Nephron progenitor cell (in vitro differentiated cells): Measurements from ENCODE around the gene ULK4.

Source experiments
- DNase-seq: peaks from one replicate; pipeline ENCODE4 v3.0.0; 2021
- H3K27ac Mint-ChIP-seq: 2 replicates; pipeline ENCODE4 v1.8.0; 2021; ENCODE audit warnings: mild to moderate bottlenecking, moderate library complexity, mixed read lengths
- H3K27me3 Mint-ChIP-seq: 2 replicates; pipeline ENCODE4 v1.8.0; 2021; ENCODE audit warnings: mild to moderate bottlenecking, low read depth, mixed read lengths; ENCODE audit not compliant: poor library complexity
- H3K36me3 Mint-ChIP-seq: 2 replicates; pipeline ENCODE4 v1.8.0; 2021; ENCODE audit warnings: low read depth, mixed read lengths
- H3K4me1 Mint-ChIP-seq: 2 replicates; pipeline ENCODE4 v1.8.0; 2021; ENCODE audit warnings: mixed read lengths
- H3K4me3 Mint-ChIP-seq: 2 replicates; pipeline ENCODE4 v1.8.0; 2021; ENCODE audit warnings: mild to moderate bottlenecking, moderate library complexity, mixed read lengths
- H3K9me3 Mint-ChIP-seq: 2 replicates; pipeline ENCODE4 v1.8.0; 2021; ENCODE audit warnings: mild to moderate bottlenecking, moderate library complexity, mixed read lengths
- TF ChIP-seq, protein P1 (sequence below): fragments of 200-600 bp; sonication (generic); IDR thresholded peaks from 2 replicates; pipeline ENCODE4 v1.5.0; 2021; ENCODE audit warnings: antibody characterized with exemption

The ULK4 gene

DNA sequence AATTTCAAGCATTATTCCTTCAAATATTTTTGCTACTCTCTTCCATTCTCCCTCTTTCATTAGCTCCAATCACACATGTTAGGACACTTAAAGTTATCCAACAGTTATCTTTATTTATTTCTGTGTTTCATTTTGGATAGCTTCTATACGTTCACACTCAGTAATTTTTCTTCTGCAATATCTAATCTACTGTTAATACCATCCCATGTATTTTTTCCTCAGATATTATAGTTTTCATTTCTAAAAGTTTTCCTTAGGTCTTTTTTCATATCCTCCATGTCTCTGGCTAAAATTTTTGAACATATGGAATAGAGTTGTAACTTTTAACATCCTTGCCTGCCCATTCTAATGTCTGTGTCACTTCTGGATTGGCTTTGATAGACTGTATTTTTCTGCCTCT is 689.2 kb downstream of the ULK4 start:
- TF ChIP-seq, protein P1, sequence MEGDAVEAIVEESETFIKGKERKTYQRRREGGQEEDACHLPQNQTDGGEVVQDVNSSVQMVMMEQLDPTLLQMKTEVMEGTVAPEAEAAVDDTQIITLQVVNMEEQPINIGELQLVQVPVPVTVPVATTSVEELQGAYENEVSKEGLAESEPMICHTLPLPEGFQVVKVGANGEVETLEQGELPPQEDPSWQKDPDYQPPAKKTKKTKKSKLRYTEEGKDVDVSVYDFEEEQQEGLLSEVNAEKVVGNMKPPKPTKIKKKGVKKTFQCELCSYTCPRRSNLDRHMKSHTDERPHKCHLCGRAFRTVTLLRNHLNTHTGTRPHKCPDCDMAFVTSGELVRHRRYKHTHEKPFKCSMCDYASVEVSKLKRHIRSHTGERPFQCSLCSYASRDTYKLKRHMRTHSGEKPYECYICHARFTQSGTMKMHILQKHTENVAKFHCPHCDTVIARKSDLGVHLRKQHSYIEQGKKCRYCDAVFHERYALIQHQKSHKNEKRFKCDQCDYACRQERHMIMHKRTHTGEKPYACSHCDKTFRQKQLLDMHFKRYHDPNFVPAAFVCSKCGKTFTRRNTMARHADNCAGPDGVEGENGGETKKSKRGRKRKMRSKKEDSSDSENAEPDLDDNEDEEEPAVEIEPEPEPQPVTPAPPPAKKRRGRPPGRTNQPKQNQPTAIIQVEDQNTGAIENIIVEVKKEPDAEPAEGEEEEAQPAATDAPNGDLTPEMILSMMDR: no peak
- Mint-ChIP-seq H3K27me3 (no peaks in the 10 kb centered on the region), H3K27ac (no peak overlapping the region), H3K9me3 (peaks cover 20% of the 10 kb centered on the region), H3K4me1 (peaks cover 18% of the 10 kb centered on the region), H3K4me3 (no peak overlapping the region), H3K36me3 (peaks cover 12% of the 10 kb centered on the region)
- no peak for DNase-seq

DNA sequence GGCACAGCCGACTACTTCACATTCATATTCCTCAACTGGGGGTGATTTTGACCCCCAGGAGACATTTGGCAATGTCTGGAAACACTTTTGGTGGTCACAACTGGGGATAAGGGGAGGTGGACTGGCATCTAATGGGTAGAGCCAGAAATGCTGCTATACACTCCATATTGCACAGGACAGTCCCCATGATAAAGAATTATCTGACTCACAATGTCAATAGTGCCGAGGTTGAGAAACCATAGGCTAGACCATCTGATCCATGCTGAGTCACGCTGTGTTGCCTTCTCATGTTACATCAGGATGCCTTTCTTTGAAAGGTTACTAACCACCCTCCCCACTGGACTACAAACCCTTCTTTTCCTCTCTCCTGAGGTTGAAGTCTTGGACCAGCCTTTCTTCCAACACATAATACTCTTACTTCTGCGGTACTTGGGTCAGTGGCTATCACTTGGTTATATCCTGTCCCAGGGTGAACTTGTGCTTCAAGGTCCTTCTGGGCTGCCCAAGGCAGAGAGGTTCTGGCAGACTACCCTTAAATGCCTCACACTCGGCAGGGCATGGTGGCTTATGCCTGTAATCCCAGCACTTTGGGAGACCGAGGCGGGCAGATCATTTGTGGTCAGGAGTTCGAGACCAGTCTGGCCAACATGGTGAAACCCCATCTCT is 693.8 kb downstream of the ULK4 start:
- no peak overlapping the region for H3K4me3 Mint-ChIP-seq
- peaks cover 14% of the 10 kb centered on the region for H3K4me1 Mint-ChIP-seq
- TF ChIP-seq, protein P1: no peak
- H3K36me3 Mint-ChIP-seq: peaks cover under 1% of the 10 kb centered on the region
- H3K27me3 Mint-ChIP-seq: no peaks in the 10 kb centered on the region
- peaks cover 8% of the 10 kb centered on the region for H3K9me3 Mint-ChIP-seq
- H3K27ac Mint-ChIP-seq: no peak overlapping the region
- DNase-seq: no peak

GRCh38 chr3:41265823-41266273 is 696.1 kb downstream of the ULK4 start:
- Mint-ChIP-seq H3K4me1 (peaks cover 14% of the 10 kb centered on the region), H3K27me3 (no peaks in the 10 kb centered on the region), H3K4me3 (no peak overlapping the region), H3K27ac (no peak overlapping the region), H3K9me3 (no peaks in the 10 kb centered on the region), H3K36me3 (no peaks in the 10 kb centered on the region)
- DNase-seq: no peak
- TF ChIP-seq, protein P1: no peak

DNA sequence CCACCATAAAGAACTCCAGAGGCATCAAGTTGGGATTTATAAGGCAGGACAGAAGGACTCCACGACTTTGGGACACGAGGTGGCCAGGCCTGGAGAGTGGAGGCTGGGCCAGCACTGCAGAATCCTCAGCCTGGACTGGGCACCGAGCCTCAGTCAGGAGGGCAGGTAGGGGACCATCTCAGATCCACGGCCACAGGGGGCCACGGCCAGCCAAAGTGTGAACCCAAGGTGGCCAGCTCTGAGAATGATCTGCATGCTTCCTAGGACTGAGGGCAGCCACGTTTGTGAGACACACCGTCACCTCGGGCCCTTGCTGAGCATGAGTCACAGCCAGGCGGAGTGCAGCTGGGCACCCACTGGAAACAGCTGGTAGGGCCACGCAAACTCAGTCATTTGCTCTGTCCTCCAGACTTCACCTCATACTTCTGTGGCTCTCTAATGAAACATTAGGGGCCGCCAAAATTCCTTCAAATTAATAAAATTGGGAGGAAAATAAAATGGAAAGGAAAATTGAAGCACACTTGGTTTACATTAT is 696.8 kb downstream of the ULK4 start:
- H3K9me3 Mint-ChIP-seq: no peaks in the 10 kb centered on the region
- no peak overlapping the region for H3K4me3 Mint-ChIP-seq
- peaks cover 9% of the 10 kb centered on the region for H3K4me1 Mint-ChIP-seq
- H3K27me3 Mint-ChIP-seq: no peaks in the 10 kb centered on the region
- DNase-seq: no peak
- H3K36me3 Mint-ChIP-seq: no peaks in the 10 kb centered on the region
- TF ChIP-seq, protein P1: no peak
- H3K27ac Mint-ChIP-seq: no peak overlapping the region

GRCh38 chr3:41260063-41260450 is 701.8 kb downstream of the ULK4 start:
- Mint-ChIP-seq H3K36me3 (no peaks in the 10 kb centered on the region), H3K9me3 (no peaks in the 10 kb centered on the region), H3K4me3 (no peak overlapping the region), H3K4me1 (no peaks in the 10 kb centered on the region), H3K27ac (no peak overlapping the region), H3K27me3 (peaks cover 3% of the 10 kb centered on the region)
- TF ChIP-seq, protein P1: no peak
- no peak for DNase-seq
